Upper lobe of left lung (tissue), 6 donors: ENCODE measurements around the gene HEPHL1. TPM values are rescaled to one million over a fixed set of nuclear protein-coding genes. Genes with fewer than 3 reads are reported as not detected.
"Not testable (repeated sequence)": the region's sequence is repeated elsewhere in the genome, so short reads cannot be mapped to it uniquely, and the experiment has no call there.

ENCODE experiments used
- ATAC-seq, 2 donors: fragments of 200-7000 bp; cut with Tn5 transposase; one replicate each; pipeline ENCODE4 v1.9.1; 2022; ENCODE audit warnings: mild to moderate bottlenecking in 2 of 2, moderate library complexity in 2 of 2; ENCODE audit not compliant: low FRiP score in 2 of 2
- DNase-seq, 2 donors: peaks; one replicate each; pipeline ENCODE4 v3.0.0-alpha.2; 2019 to 2020
- H3K27ac ChIP-seq, 4 donors: fragments of 200-600 bp; sonication (generic); one replicate each; pipeline ENCODE4 v1.5.1; 2016 to 2019
- H3K27me3 ChIP-seq, 4 donors: fragments of 200-600 bp; sonication (generic); one replicate each; pipeline ENCODE4 v1.5.1; 2017 to 2019
- H3K36me3 ChIP-seq, 4 donors: fragments of 200-600 bp; sonication (generic); one replicate each; pipeline ENCODE4 v1.5.1; 2016 to 2019
- H3K4me1 ChIP-seq, 4 donors: fragments of 200-600 bp; sonication (generic); one replicate each; pipeline ENCODE4 v1.5.1; 2018 to 2019
- H3K4me3 ChIP-seq, 4 donors: fragments of 200-600 bp; sonication (generic); one replicate each; pipeline ENCODE4 v1.5.1; 2017 to 2019; ENCODE audit warnings: mild to moderate bottlenecking in 2 of 4, moderate library complexity in 1 of 4
- H3K9me3 ChIP-seq, 4 donors: fragments of 200-600 bp; sonication (generic); one replicate each; pipeline ENCODE4 v1.5.1; 2018 to 2019
- EP300 ChIP-seq, 4 donors: sonication (generic); formaldehyde crosslinking; IDR thresholded peaks; one replicate each; pipeline ENCODE4 v1.5.1; 2017; ENCODE audit warnings: antibody characterized with exemption in 4 of 4, control low read depth in 2 of 4
- POLR2A ChIP-seq, 4 donors: fragments of 450-650 bp; IDR thresholded peaks; one replicate each; pipeline ENCODE4 v1.5.1; 2016 to 2017; ENCODE audit warnings: antibody characterized with exemption in 4 of 4, mild to moderate bottlenecking in 2 of 4
- POLR2AphosphoS5 ChIP-seq, 2 donors: sonication (generic); formaldehyde crosslinking; IDR thresholded peaks; one replicate each; pipeline ENCODE4 v1.5.1; 2017; ENCODE audit warnings: antibody characterized with exemption in 2 of 2
- WGBS, 2 donors: methylation state at CpG; one replicate each; pipeline ENCODE4 v1.1.5; 2017 to 2018; 5-methylcytosine and 5-hydroxymethylcytosine counted together
- small RNA-seq, 4 donors: library from RNA; depleted of rRNA; stranded (forward); fragments of <200 nt; gene quantifications; one replicate each; pipeline ENCODE3, GENCODE V24; 2016
- total RNA-seq, 6 donors: library from RNA; depleted of rRNA in 4 of 6; stranded (reverse); fragments of >200 nt in 4 of 6; gene quantifications; one replicate each; pipeline versions ENCODE4 v1.1.0 to v1.2.1, GENCODE V29; 2016 to 2021
- TF ChIP-seq, protein P1 (sequence below), 6 experiments: fragments of 450-650 bp in 4 of 6; fragments of 200-600 bp in 2 of 6; sonication (generic) in 2 of 6; IDR thresholded peaks; one replicate each; pipeline ENCODE4 v1.5.1; 2016 to 2019; ENCODE audit warnings: antibody characterized with exemption in 6 of 6
- donor health status: DM: no; HTN: no; CAD: no; lungs with moderate emphysema.
- donor health status: DM: no; HTN: yes; CAD: no; lungs with severe emphysema.

HEPHL1 gene
- total RNA-seq, 6 donors from 2014 or later = not detected

- Histone ChIP-seq H3K4me1 (peaks cover 23 to 35% (median 29%) of the 10 kb centered on the region in 4 donors), H3K36me3 (peaks cover 0 to 12% (median 6%) of the 10 kb centered on the region in 4 donors), H3K27ac (peak overlapping the region in 2 of 4 donors; percentile 34 to 35), H3K4me3 (no peak overlapping the region), H3K27me3 (no peaks in the 10 kb centered on the region), H3K9me3 (no peaks in the 10 kb centered on the region)
- 82 to 89% methylated on average over 5 to 6 of the region's 6 CpGs for WGBS, 2 donors
- TF ChIP-seq, protein P1, sequence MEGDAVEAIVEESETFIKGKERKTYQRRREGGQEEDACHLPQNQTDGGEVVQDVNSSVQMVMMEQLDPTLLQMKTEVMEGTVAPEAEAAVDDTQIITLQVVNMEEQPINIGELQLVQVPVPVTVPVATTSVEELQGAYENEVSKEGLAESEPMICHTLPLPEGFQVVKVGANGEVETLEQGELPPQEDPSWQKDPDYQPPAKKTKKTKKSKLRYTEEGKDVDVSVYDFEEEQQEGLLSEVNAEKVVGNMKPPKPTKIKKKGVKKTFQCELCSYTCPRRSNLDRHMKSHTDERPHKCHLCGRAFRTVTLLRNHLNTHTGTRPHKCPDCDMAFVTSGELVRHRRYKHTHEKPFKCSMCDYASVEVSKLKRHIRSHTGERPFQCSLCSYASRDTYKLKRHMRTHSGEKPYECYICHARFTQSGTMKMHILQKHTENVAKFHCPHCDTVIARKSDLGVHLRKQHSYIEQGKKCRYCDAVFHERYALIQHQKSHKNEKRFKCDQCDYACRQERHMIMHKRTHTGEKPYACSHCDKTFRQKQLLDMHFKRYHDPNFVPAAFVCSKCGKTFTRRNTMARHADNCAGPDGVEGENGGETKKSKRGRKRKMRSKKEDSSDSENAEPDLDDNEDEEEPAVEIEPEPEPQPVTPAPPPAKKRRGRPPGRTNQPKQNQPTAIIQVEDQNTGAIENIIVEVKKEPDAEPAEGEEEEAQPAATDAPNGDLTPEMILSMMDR (IDR thresholded peaks at IDR 0.05) = no peak
- TF ChIP-seq POLR2A (IDR thresholded peaks at IDR 0.05) = no peak
- no peak for TF ChIP-seq POLR2AphosphoS5 (IDR thresholded peaks at IDR 0.05)
- TF ChIP-seq EP300 (IDR thresholded peaks at IDR 0.05) = no peak
- DNase-seq (no peak), ATAC-seq (no peak)
Measured at GRCh38 chr11:94152678-94153065, 131.5 kb downstream of the HEPHL1 start.

DNA sequence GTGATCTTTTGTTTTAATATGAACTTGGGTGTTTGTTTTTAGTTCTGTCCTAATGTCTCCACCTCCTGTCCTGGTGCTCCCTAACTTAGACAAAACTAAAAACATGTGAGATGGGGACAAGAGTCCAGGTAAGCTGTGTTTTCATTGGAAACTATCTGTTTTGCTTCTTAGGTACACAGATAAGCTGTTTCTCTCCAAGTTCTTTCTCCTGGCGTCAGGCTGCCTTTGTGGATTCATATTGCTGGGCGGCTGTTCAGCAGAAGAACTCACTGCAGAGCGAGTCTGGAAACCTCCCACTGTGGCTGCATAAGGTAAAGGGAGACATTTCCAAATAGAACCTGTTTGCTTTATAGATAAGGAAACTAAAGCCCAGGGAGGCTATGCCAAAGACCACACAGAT is 132.2 kb downstream of the HEPHL1 start:
- ATAC-seq (no peak), DNase-seq (no peak)
- H3K27ac ChIP-seq = no peak overlapping the region
- H3K4me1 ChIP-seq = peaks cover 23 to 35% (median 29%) of the 10 kb centered on the region in 4 donors
- peaks cover 0 to 12% (median 6%) of the 10 kb centered on the region in 4 donors for H3K36me3 ChIP-seq
- no peak overlapping the region for H3K4me3 ChIP-seq
- H3K27me3 ChIP-seq = no peaks in the 10 kb centered on the region
- no peak for TF ChIP-seq POLR2A (IDR thresholded peaks at IDR 0.05)
- no peak for TF ChIP-seq EP300 (IDR thresholded peaks at IDR 0.05)
- no peak for TF ChIP-seq POLR2AphosphoS5 (IDR thresholded peaks at IDR 0.05)
- TF ChIP-seq, protein P1 (IDR thresholded peaks at IDR 0.05) = no peak
- 95 to 98% methylated on average over 3 of the region's 3 CpGs for WGBS, 2 donors
- H3K9me3 ChIP-seq = no peaks in the 10 kb centered on the region

DNA sequence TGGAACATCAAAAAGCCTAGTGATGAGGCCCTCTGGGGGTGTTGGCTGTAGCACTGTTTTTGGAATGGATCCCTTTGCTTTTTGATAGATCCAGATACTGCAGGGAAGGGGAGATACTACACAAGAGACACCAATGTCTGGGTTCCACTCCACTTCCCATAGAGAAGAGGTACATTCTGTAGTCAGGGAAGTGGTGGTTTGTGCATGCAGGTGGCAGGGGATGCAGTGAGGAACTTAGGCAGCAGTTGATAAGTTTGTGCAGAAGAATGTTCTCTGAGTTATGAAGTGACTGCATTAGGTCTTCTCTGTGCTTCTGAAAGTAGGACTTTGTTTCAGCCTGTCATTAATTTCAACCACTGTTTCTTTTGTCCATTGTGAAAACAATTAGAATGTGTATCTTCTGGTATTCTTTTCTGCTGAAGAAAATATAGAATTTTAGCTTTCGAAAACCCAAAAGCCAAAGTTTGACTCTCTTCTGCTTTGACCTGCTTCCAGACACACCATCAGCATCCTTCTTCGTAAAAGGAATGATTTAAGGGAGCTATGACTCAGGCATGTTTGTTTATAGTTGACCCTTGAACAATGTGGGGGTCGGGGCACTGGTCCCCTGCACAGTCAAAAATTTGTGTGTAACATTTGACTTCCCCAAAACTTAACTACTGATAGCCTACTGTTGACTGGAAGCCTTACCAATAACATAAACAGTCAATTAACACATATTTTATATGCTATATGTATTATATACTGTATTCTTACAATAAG is 133.1 kb downstream of the HEPHL1 start:
- Histone ChIP-seq H3K36me3 (peaks cover 0 to 12% (median 6%) of the 10 kb centered on the region in 4 donors), H3K27me3 (no peaks in the 10 kb centered on the region), H3K4me3 (no peak overlapping the region), H3K4me1 (peaks cover 23 to 30% (median 26%) of the 10 kb centered on the region in 4 donors), H3K27ac (no peak overlapping the region), H3K9me3 (no peaks in the 10 kb centered on the region)
- ATAC-seq = no peak
- TF ChIP-seq POLR2A (IDR thresholded peaks at IDR 0.05) (no peak), POLR2AphosphoS5 (IDR thresholded peaks at IDR 0.05) (no peak), EP300 (IDR thresholded peaks at IDR 0.05) (no peak)
- TF ChIP-seq, protein P1 (IDR thresholded peaks at IDR 0.05) = no peak
- DNase-seq = no peak
- 69 to 86% methylated on average over 3 of the region's 3 CpGs for WGBS, 2 donors

DNA sequence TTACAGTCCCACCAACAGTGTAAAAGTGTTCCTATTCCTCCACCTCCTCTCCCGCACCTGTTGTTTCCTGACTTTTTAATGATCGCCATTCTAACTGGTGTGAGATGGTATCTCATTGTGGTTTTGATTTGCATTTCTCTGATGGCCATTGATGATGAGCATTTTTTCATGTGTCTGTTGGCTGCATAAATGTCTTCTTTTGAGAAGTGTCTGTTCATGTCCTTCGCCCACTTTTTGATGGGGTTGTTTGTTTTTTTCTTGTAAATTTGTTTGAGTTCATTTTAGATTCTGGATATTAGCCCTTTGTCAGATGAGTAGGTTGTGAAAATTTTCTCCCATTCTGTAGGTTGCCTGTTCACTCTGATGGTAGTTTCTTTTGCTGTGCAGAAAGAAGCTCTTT is 136.2 kb downstream of the HEPHL1 start:
- WGBS, 2 donors = 97 to 98% methylated on average over 3 of the region's 3 CpGs
- not testable (repeated sequence) for H3K4me3 ChIP-seq, DNase-seq, ATAC-seq, H3K27me3 ChIP-seq, H3K27ac ChIP-seq, H3K9me3 ChIP-seq, H3K4me1 ChIP-seq
- peaks cover 0 to 12% (median 6%) of the 10 kb centered on the region in 4 donors for H3K36me3 ChIP-seq

Small RNAs within 50 kb of the gene (small RNA-seq; reads per million reads assigned to genes)
- gene AP002795.1 = 0 reads per million in 4 donors

Other genes with a start within 250 kb of the HEPHL1 start
- 10 to 100 TPM; 13.1 to 33.5 (median 28.1) TPM for gene MED17, start 237.1 kb upstream of the HEPHL1 start, total RNA-seq
- 1 to 10 TPM in 1 of 6 donors, under 1 TPM in 1, not detected in 4; 0.77 to 2.3 TPM for gene VSTM5, start 170.7 kb upstream of the HEPHL1 start, total RNA-seq
- gene PANX1, start 107.5 kb downstream of the HEPHL1 start, total RNA-seq = 10 to 100 TPM in 5 of 6 donors, 1 to 10 TPM in 1; 7.3 to 32.2 (median 17.8) TPM